Measurements from ENCODE around the gene GET4.

DNA sequence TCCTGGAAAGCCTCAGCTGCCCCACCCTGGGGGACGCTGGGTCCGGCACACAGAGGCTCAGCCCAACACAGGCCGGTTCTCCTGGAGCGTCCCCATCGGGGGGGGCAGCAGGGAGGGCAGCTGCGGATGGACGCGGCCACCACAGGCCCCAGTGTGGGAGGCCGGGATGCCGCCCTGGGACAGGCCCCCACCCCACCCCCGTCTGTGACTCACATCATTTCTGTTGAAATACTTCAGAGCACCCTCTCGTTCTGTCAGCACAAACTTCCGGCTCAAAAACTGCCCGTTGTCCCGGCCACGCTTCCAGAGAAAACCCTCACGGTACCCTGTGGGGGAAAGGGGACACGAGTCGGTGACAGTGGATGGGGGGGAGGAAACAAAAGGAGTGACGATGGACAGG, 28.5 kb downstream of the GET4 start:
- TF ChIP-seq SUZ12 (IDR thresholded peaks at IDR 0.05): no peak
- no peak for TF ChIP-seq BHLHE40 (IDR thresholded peaks at IDR 0.05; ENCODE audit: borderline replicate concordance)
- no peak for TF ChIP-seq L3MBTL2 (conservative IDR thresholded peaks at IDR 0.05)

All from HEK293T (cell line).